Mesothelial cell of epicardium (in vitro differentiated cells): ENCODE data around the gene FOXK1. TPM values are rescaled to one million over a fixed set of nuclear protein-coding genes. Genes with fewer than 3 reads are reported as not detected.
"Not testable (repeated sequence)": the region's sequence is repeated elsewhere in the genome, so short reads cannot be mapped to it uniquely, and the experiment has no call there.

Experiments
- DNase-seq, 2 experiments: peaks; one replicate each; pipeline ENCODE4 v3.0.0; 2021; ENCODE audit warnings: low spot score in 2 of 2; ENCODE audit not compliant: unreplicated experiment in 2 of 2
- H3K27ac Mint-ChIP-seq: 2 replicates; pipeline ENCODE4 v1.8.0; 2021; ENCODE audit warnings: mixed read lengths
- H3K27me3 Mint-ChIP-seq: 2 replicates; pipeline ENCODE4 v1.8.0; 2021; ENCODE audit warnings: low read depth, mixed read lengths
- H3K36me3 Mint-ChIP-seq: 2 replicates; pipeline ENCODE4 v1.8.0; 2021; ENCODE audit warnings: mixed read lengths
- H3K4me1 Mint-ChIP-seq: 2 replicates; pipeline ENCODE4 v1.8.0; 2021; ENCODE audit warnings: mixed read lengths
- H3K4me3 Mint-ChIP-seq: 2 replicates; pipeline ENCODE4 v1.8.0; 2021; ENCODE audit warnings: mild to moderate bottlenecking, moderate library complexity, mixed read lengths
- H3K9me3 Mint-ChIP-seq: 2 replicates; pipeline ENCODE4 v1.8.0; 2021; ENCODE audit warnings: mixed read lengths
- CTCF ChIP-seq: fragments of 200-600 bp; sonication (generic); IDR thresholded peaks from one replicate; pipeline ENCODE4 v1.5.0; 2021; ENCODE audit warnings: antibody characterized with exemption; ENCODE audit not compliant: unreplicated experiment
- total RNA-seq: library from RNA; stranded (reverse); gene quantifications from 3 replicates; pipeline ENCODE4 v1.2.1, GENCODE V29; 2021

The FOXK1 gene
- total RNA-seq, 1 donor from 2014 or later = 57.3 TPM

DNA sequence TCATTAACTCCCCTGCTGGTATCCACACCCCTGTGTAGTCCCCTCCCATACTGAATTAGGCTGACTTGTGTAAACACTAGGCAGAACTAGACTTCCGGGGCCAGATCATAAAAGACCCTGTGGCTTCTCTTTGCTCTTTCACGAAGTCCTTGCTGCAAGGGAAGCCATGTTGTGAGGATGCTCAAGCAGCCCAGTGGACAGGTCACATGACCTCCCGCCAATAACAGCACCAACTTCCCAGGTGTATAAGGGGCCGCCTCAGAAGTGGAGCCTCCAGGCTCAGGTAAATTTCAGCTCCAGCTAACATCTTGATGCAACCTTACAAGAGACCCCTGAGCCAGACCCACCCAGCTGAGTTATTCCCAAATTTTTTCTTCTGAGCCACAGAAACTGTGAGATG is 11.3 kb upstream of the FOXK1 start:
- no peak for TF ChIP-seq CTCF
- no peak for DNase-seq
- H3K27ac Mint-ChIP-seq = no peak overlapping the region
- H3K4me3 Mint-ChIP-seq = no peak overlapping the region
- peaks cover under 1% of the 10 kb centered on the region for H3K4me1 Mint-ChIP-seq
- no peaks in the 10 kb centered on the region for H3K9me3 Mint-ChIP-seq
- H3K27me3 Mint-ChIP-seq = no peaks in the 10 kb centered on the region
- no peaks in the 10 kb centered on the region for H3K36me3 Mint-ChIP-seq

GRCh38 chr7:4675771-4676367 is 6.2 kb upstream of the FOXK1 start:
- Mint-ChIP-seq H3K4me3 (no peak overlapping the region), H3K27me3 (peaks cover 2% of the 10 kb centered on the region), H3K27ac (no peak overlapping the region), H3K9me3 (no peaks in the 10 kb centered on the region), H3K4me1 (no peaks in the 10 kb centered on the region), H3K36me3 (no peaks in the 10 kb centered on the region)
- DNase-seq = no peak
- no peak for TF ChIP-seq CTCF

- not testable (repeated sequence) for H3K36me3 Mint-ChIP-seq, DNase-seq, H3K27ac Mint-ChIP-seq, H3K4me1 Mint-ChIP-seq, H3K27me3 Mint-ChIP-seq, H3K9me3 Mint-ChIP-seq, H3K4me3 Mint-ChIP-seq
Measured at GRCh38 chr7:4677518-4677917, 4.6 kb upstream of the FOXK1 start.

- no peaks in the 10 kb centered on the region for H3K36me3 Mint-ChIP-seq
- peaks cover 2% of the 10 kb centered on the region for H3K27me3 Mint-ChIP-seq
- DNase-seq = no peak
- peak overlapping the region; percentile 74 for H3K4me3 Mint-ChIP-seq
- H3K9me3 Mint-ChIP-seq = no peaks in the 10 kb centered on the region
- peak overlapping the region; percentile 78 for H3K27ac Mint-ChIP-seq
- TF ChIP-seq CTCF = no peak
- H3K4me1 Mint-ChIP-seq = peaks cover 16% of the 10 kb centered on the region
Measured at GRCh38 chr7:4681218-4681851, 760 bp upstream of the FOXK1 start.

- peaks cover 2% of the 10 kb centered on the region for H3K27me3 Mint-ChIP-seq
- H3K36me3 Mint-ChIP-seq = peaks cover 1% of the 10 kb centered on the region
- H3K9me3 Mint-ChIP-seq = no peaks in the 10 kb centered on the region
- TF ChIP-seq CTCF = no peak
- peaks cover 18% of the 10 kb centered on the region for H3K4me1 Mint-ChIP-seq
- H3K27ac Mint-ChIP-seq = no peak overlapping the region
- DNase-seq = peak; percentile 24 to 55
- peak overlapping the region; percentile 82 for H3K4me3 Mint-ChIP-seq
Measured at GRCh38 chr7:4682621-4683042, 537 bp downstream of the FOXK1 start.

- Mint-ChIP-seq H3K9me3 (no peaks in the 10 kb centered on the region), H3K27me3 (peaks cover 2% of the 10 kb centered on the region), H3K27ac (peak overlapping the region; percentile 96), H3K36me3 (peaks cover 1% of the 10 kb centered on the region), H3K4me3 (peak overlapping the region; percentile 82), H3K4me1 (peaks cover 21% of the 10 kb centered on the region)
- no peak for DNase-seq
- TF ChIP-seq CTCF = no peak
Measured at GRCh38 chr7:4683043-4683883, 1.2 kb downstream of the FOXK1 start.
